Uterus (tissue), 4 donors: ENCODE data around the gene ZNF331. TPM values are rescaled to one million over a fixed set of nuclear protein-coding genes. Genes with fewer than 3 reads are reported as not detected.

ENCODE experiments used
- DNase-seq, 2 donors: peaks; one replicate each; pipeline ENCODE4 v3.0.0-alpha.2; 2019 to 2020
- H3K27ac ChIP-seq, 2 donors: fragments of 200-600 bp; sonication (generic); 1 replicate in 1 of 2; 2 replicates in 1 of 2; pipeline ENCODE4 v1.5.1; 2016 to 2018
- H3K27me3 ChIP-seq, 2 donors: fragments of 200-600 bp; sonication (generic); one replicate each; pipeline ENCODE4 v1.5.1; 2018 to 2019; ENCODE audit warnings: control low read depth in 1 of 2
- H3K36me3 ChIP-seq, 2 donors: fragments of 200-600 bp; sonication (generic); one replicate each; pipeline ENCODE4 v1.5.1; 2019; ENCODE audit warnings: control low read depth in 1 of 2
- H3K4me1 ChIP-seq, 2 donors: fragments of 200-600 bp; sonication (generic); one replicate each; pipeline ENCODE4 v1.5.1; 2018 to 2019; ENCODE audit warnings: control low read depth in 1 of 2
- H3K4me3 ChIP-seq, 2 donors: fragments of 200-600 bp; sonication (generic); 1 replicate in 1 of 2; 2 replicates in 1 of 2; pipeline ENCODE4 v1.5.1; 2018 to 2019; ENCODE audit warnings: mild to moderate bottlenecking in 1 of 2
- H3K9me3 ChIP-seq, 2 donors: fragments of 200-600 bp; sonication (generic); one replicate each; pipeline ENCODE4 v1.5.1; 2019; ENCODE audit warnings: control low read depth in 1 of 2
- CTCF ChIP-seq, 4 experiments: fragments of 200-600 bp in 2 of 4; fragments of 450-650 bp in 2 of 4; sonication (generic) in 2 of 4; IDR thresholded peaks; one replicate each; pipeline ENCODE4 v1.5.1; 2016 to 2019; ENCODE audit warnings: antibody characterized with exemption in 4 of 4, mild to moderate bottlenecking in 2 of 4, moderate library complexity in 1 of 4
- POLR2A ChIP-seq, 2 donors: fragments of 450-650 bp; IDR thresholded peaks; one replicate each; pipeline ENCODE4 v1.6.1; 2016; ENCODE audit warnings: antibody characterized with exemption in 2 of 2, mild to moderate bottlenecking in 1 of 2, moderate library complexity in 1 of 2
- intact Hi-C: fragments of 100-400 bp; cut with DNase I; formaldehyde crosslinking; loops from one replicate; pipeline ENCODE4 v1.15.1; 2023; ENCODE audit warnings: low total_unique reads
- total RNA-seq, 4 donors: library from RNA; depleted of rRNA in 3 of 4; stranded (reverse); fragments of >200 nt in 3 of 4; gene quantifications; one replicate each; pipeline versions ENCODE4 v1.1.0 to v1.2.4, GENCODE V29; 2014 to 2023
- donor health status: DM: yes; HTN: yes; CAD: no.

ZNF331 gene
- total RNA-seq, 4 donors from 2014 or later: 9.4 to 39.0 (median 17.0) TPM

GRCh38 chr19:53586277-53586691 is 48.3 kb downstream of the ZNF331 start:
- no peak for DNase-seq
- H3K36me3 ChIP-seq: no peaks in the 10 kb centered on the region
- H3K9me3 ChIP-seq: no peaks in the 10 kb centered on the region
- H3K27me3 ChIP-seq: no peaks in the 10 kb centered on the region
- no peak overlapping the region for H3K4me3 ChIP-seq
- H3K4me1 ChIP-seq: no peaks in the 10 kb centered on the region
- H3K27ac ChIP-seq: no peak overlapping the region
- intact Hi-C loops: no loop called here
- TF ChIP-seq CTCF (IDR thresholded peaks at IDR 0.05): no peak
- TF ChIP-seq POLR2A (IDR thresholded peaks at IDR 0.05): no peak

GRCh38 chr19:53594811-53595509 is 57.0 kb downstream of the ZNF331 start:
- Histone ChIP-seq H3K4me1 (no peaks in the 10 kb centered on the region), H3K27me3 (no peaks in the 10 kb centered on the region), H3K36me3 (no peaks in the 10 kb centered on the region), H3K9me3 (no peaks in the 10 kb centered on the region), H3K27ac (no peak overlapping the region), H3K4me3 (no peak overlapping the region)
- no peak for DNase-seq
- intact Hi-C loops: no loop called here
- no peak for TF ChIP-seq CTCF (IDR thresholded peaks at IDR 0.05)

GRCh38 chr19:53595510-53595867 is 57.5 kb downstream of the ZNF331 start:
- intact Hi-C loops: no loop called here
- DNase-seq: no peak
- no peaks in the 10 kb centered on the region for H3K36me3 ChIP-seq
- TF ChIP-seq POLR2A (IDR thresholded peaks at IDR 0.05) (no peak), CTCF (IDR thresholded peaks at IDR 0.05) (no peak)
- H3K27ac ChIP-seq: no peak overlapping the region
- H3K4me3 ChIP-seq: no peak overlapping the region
- H3K27me3 ChIP-seq: no peaks in the 10 kb centered on the region
- H3K4me1 ChIP-seq: no peaks in the 10 kb centered on the region
- H3K9me3 ChIP-seq: no peaks in the 10 kb centered on the region

- Histone ChIP-seq H3K9me3 (no peaks in the 10 kb centered on the region), H3K4me1 (no peaks in the 10 kb centered on the region), H3K27me3 (no peaks in the 10 kb centered on the region), H3K4me3 (no peak overlapping the region), H3K27ac (no peak overlapping the region), H3K36me3 (no peaks in the 10 kb centered on the region)
- DNase-seq: no peak
- intact Hi-C loops: no loop called here
- no peak for TF ChIP-seq CTCF (IDR thresholded peaks at IDR 0.05)
- TF ChIP-seq POLR2A (IDR thresholded peaks at IDR 0.05): no peak
These were observed 58.1 kb downstream of the ZNF331 start for GRCh38 chr19:53596056-53596455.

GRCh38 chr19:53597023-53597422 is 59.1 kb downstream of the ZNF331 start:
- no peaks in the 10 kb centered on the region for H3K9me3 ChIP-seq
- H3K27me3 ChIP-seq: no peaks in the 10 kb centered on the region
- no peak overlapping the region for H3K27ac ChIP-seq
- intact Hi-C loops: no loop called here
- no peak for TF ChIP-seq CTCF (IDR thresholded peaks at IDR 0.05)
- no peak for TF ChIP-seq POLR2A (IDR thresholded peaks at IDR 0.05)
- no peak overlapping the region for H3K4me3 ChIP-seq
- no peaks in the 10 kb centered on the region for H3K4me1 ChIP-seq
- H3K36me3 ChIP-seq: no peaks in the 10 kb centered on the region
- no peak for DNase-seq
